Mesodermal cell (in vitro differentiated cells): ENCODE measurements around the gene ATP11A.

Experiments
- H3K27ac ChIP-seq: 2 replicates; pipeline ENCODE4 v1.7.0; 2013; ENCODE audit warnings: mild to moderate bottlenecking, low read depth, low read length, moderate library complexity; ENCODE audit not compliant: severe bottlenecking
- H3K36me3 ChIP-seq: 2 replicates; pipeline ENCODE4 v1.7.1; 2013; ENCODE audit warnings: mild to moderate bottlenecking, low read length, moderate library complexity; ENCODE audit not compliant: control insufficient read depth, insufficient read depth
- H3K4me1 ChIP-seq: one replicate; pipeline ENCODE4 v1.7.1; 2013; ENCODE audit warnings: mild to moderate bottlenecking, low read length; ENCODE audit not compliant: insufficient read depth, control insufficient read depth, poor library complexity, severe bottlenecking
- H3K4me3 ChIP-seq: 2 replicates; pipeline ENCODE4 v1.7.0; 2013; ENCODE audit warnings: low read length, control low read depth, mild to moderate bottlenecking; ENCODE audit not compliant: insufficient read depth, poor library complexity, severe bottlenecking; ENCODE audit errors: extremely low read depth
- H3K9me3 ChIP-seq: 2 replicates; pipeline ENCODE4 v1.7.1; 2013; ENCODE audit warnings: mild to moderate bottlenecking, low read length, moderate library complexity; ENCODE audit not compliant: control insufficient read depth
- whole genome bisulfite sequencing, 2 experiments: methylation state at CpG; one replicate each; pipeline ENCODE4 v1.1.5; 2013; ENCODE audit warnings: missing lambda C conversion rate in 2 of 2; ENCODE audit not compliant: insufficient coverage in 2 of 2; 5-methylcytosine and 5-hydroxymethylcytosine counted together

The ATP11A gene

GRCh38 chr13:112894673-112895481, 205.0 kb downstream of the ATP11A start:
- no peaks in the 10 kb centered on the region for H3K9me3 ChIP-seq
- peak overlapping the region; percentile 41 for H3K4me3 ChIP-seq
- H3K4me1 ChIP-seq, result peaks cover 22% of the 10 kb centered on the region
- 6 to 8% methylated on average over 28 to 34 of the region's 36 CpGs for WGBS, 2 experiments
- H3K36me3 ChIP-seq, result no peaks in the 10 kb centered on the region
- H3K27ac ChIP-seq, result no peak overlapping the region

- Histone ChIP-seq H3K36me3 (no peaks in the 10 kb centered on the region), H3K4me1 (peaks cover 22% of the 10 kb centered on the region), H3K4me3 (no peak overlapping the region), H3K9me3 (no peaks in the 10 kb centered on the region), H3K27ac (no peak overlapping the region)
- whole genome bisulfite sequencing, 2 experiments, result 51 to 68% methylated on average over 15 to 22 of the region's 29 CpGs
Observed at GRCh38 chr13:112895521-112896465, 206.0 kb downstream of the ATP11A start.

GRCh38 chr13:112896736-112897602, 207.1 kb downstream of the ATP11A start:
- Histone ChIP-seq H3K27ac (no peak overlapping the region), H3K4me3 (no peak overlapping the region), H3K36me3 (no peaks in the 10 kb centered on the region), H3K4me1 (peaks cover 22% of the 10 kb centered on the region), H3K9me3 (no peaks in the 10 kb centered on the region)
- WGBS, 2 experiments, result 87 to 91% methylated on average over 23 to 26 of the region's 27 CpGs

GRCh38 chr13:112897603-112897955, 207.7 kb downstream of the ATP11A start:
- WGBS, 2 experiments, result 97 to 100% methylated on average over 3 to 6 of the region's 6 CpGs
- H3K9me3 ChIP-seq, result no peaks in the 10 kb centered on the region
- peaks cover 19% of the 10 kb centered on the region for H3K4me1 ChIP-seq
- no peak overlapping the region for H3K27ac ChIP-seq
- H3K4me3 ChIP-seq, result no peak overlapping the region
- H3K36me3 ChIP-seq, result peaks cover under 1% of the 10 kb centered on the region

- H3K27ac ChIP-seq, result no peak overlapping the region
- peaks cover 2% of the 10 kb centered on the region for H3K36me3 ChIP-seq
- H3K9me3 ChIP-seq, result no peaks in the 10 kb centered on the region
- WGBS, 2 experiments, result 89% methylated on average over 38 to 39 of the region's 39 CpGs
- H3K4me3 ChIP-seq, result no peak overlapping the region
- peaks cover 15% of the 10 kb centered on the region for H3K4me1 ChIP-seq
Observed at GRCh38 chr13:112897956-112898620, 208.2 kb downstream of the ATP11A start.

- H3K27ac ChIP-seq, result no peak overlapping the region
- no peaks in the 10 kb centered on the region for H3K9me3 ChIP-seq
- 93% methylated on average over 20 to 24 of the region's 26 CpGs for WGBS, 2 experiments
- peaks cover 2% of the 10 kb centered on the region for H3K36me3 ChIP-seq
- H3K4me1 ChIP-seq, result peaks cover 8% of the 10 kb centered on the region
- no peak overlapping the region for H3K4me3 ChIP-seq
Observed at GRCh38 chr13:112898621-112899280, 208.9 kb downstream of the ATP11A start.

- H3K36me3 ChIP-seq, result peaks cover 2% of the 10 kb centered on the region
- H3K27ac ChIP-seq, result no peak overlapping the region
- peaks cover 4% of the 10 kb centered on the region for H3K9me3 ChIP-seq
- H3K4me3 ChIP-seq, result no peak overlapping the region
- 91 to 93% methylated on average over 23 to 25 of the region's 29 CpGs for WGBS, 2 experiments
- peaks cover 7% of the 10 kb centered on the region for H3K4me1 ChIP-seq
Observed at GRCh38 chr13:112899281-112900225, 209.7 kb downstream of the ATP11A start.

- peaks cover under 1% of the 10 kb centered on the region for H3K4me1 ChIP-seq
- peaks cover 11% of the 10 kb centered on the region for H3K9me3 ChIP-seq
- peaks cover 2% of the 10 kb centered on the region for H3K36me3 ChIP-seq
- no peak overlapping the region for H3K27ac ChIP-seq
- H3K4me3 ChIP-seq, result no peak overlapping the region
- WGBS, 2 experiments, result 92 to 97% methylated on average over 9 of the region's 9 CpGs
Observed at GRCh38 chr13:112900226-112900600, 210.4 kb downstream of the ATP11A start.

GRCh38 chr13:112900691-112901091, 210.9 kb downstream of the ATP11A start:
- Histone ChIP-seq H3K36me3 (peaks cover 2% of the 10 kb centered on the region), H3K9me3 (peaks cover 15% of the 10 kb centered on the region), H3K4me1 (no peaks in the 10 kb centered on the region), H3K4me3 (no peak overlapping the region), H3K27ac (no peak overlapping the region)
- WGBS, 2 experiments, result 83 to 88% methylated on average over 4 to 8 of the region's 8 CpGs
